ENCODE measurements around the gene RPGRIP1L. TPM values are rescaled to one million over a fixed set of nuclear protein-coding genes. Genes with fewer than 3 reads are reported as not detected.
"Not testable (repeated sequence)": the region's sequence is repeated elsewhere in the genome, so short reads cannot be mapped to it uniquely, and the experiment has no call there.

RPGRIP1L gene
- total RNA-seq, 1 donor from 2014 or later: 22.0 TPM

- no peak for DNase-seq (ENCODE audit: low spot score in 2 of 2, unreplicated experiment in 2 of 2)
- TF ChIP-seq CTCF (IDR thresholded peaks at IDR 0.05; ENCODE audit: unreplicated experiment): no peak
- Mint-ChIP-seq H3K27me3 (ENCODE audit: low read depth) (no peaks in the 10 kb centered on the region), H3K36me3 (peaks cover 8% of the 10 kb centered on the region), H3K9me3 (peaks cover 7% of the 10 kb centered on the region), H3K27ac (no peak overlapping the region), H3K4me1 (peaks cover 2% of the 10 kb centered on the region), H3K4me3 (no peak overlapping the region)
Observed at GRCh38 chr16:53712065-53712464, 8.4 kb upstream of the RPGRIP1L start.

GRCh38 chr16:53711390-53711789, 7.7 kb upstream of the RPGRIP1L start:
- Mint-ChIP-seq H3K27me3 (ENCODE audit: low read depth) (no peaks in the 10 kb centered on the region), H3K36me3 (peaks cover 10% of the 10 kb centered on the region), H3K27ac (no peak overlapping the region), H3K9me3 (peaks cover 10% of the 10 kb centered on the region), H3K4me1 (peaks cover 2% of the 10 kb centered on the region), H3K4me3 (no peak overlapping the region)
- no peak for TF ChIP-seq CTCF (IDR thresholded peaks at IDR 0.05; ENCODE audit: unreplicated experiment)
- DNase-seq (ENCODE audit: low spot score in 2 of 2, unreplicated experiment in 2 of 2): no peak

GRCh38 chr16:53708490-53708889, 4.8 kb upstream of the RPGRIP1L start:
- no peak for DNase-seq (ENCODE audit: low spot score in 2 of 2, unreplicated experiment in 2 of 2)
- Mint-ChIP-seq H3K9me3 (peaks cover 10% of the 10 kb centered on the region), H3K4me1 (peaks cover 18% of the 10 kb centered on the region), H3K27me3 (ENCODE audit: low read depth) (no peaks in the 10 kb centered on the region), H3K27ac (no peak overlapping the region), H3K36me3 (peaks cover 10% of the 10 kb centered on the region), H3K4me3 (no peak overlapping the region)
- no peak for TF ChIP-seq CTCF (IDR thresholded peaks at IDR 0.05; ENCODE audit: unreplicated experiment)

- Mint-ChIP-seq H3K27me3 (ENCODE audit: low read depth) (no peaks in the 10 kb centered on the region), H3K9me3 (peaks cover 10% of the 10 kb centered on the region), H3K4me1 (peaks cover 18% of the 10 kb centered on the region), H3K27ac (no peak overlapping the region), H3K36me3 (peaks cover 10% of the 10 kb centered on the region), H3K4me3 (no peak overlapping the region)
- no peak for TF ChIP-seq CTCF (IDR thresholded peaks at IDR 0.05; ENCODE audit: unreplicated experiment)
- no peak for DNase-seq (ENCODE audit: low spot score in 2 of 2, unreplicated experiment in 2 of 2)
Observed at GRCh38 chr16:53707671-53708070, 4.0 kb upstream of the RPGRIP1L start.

- H3K4me3 Mint-ChIP-seq: peak overlapping the region; percentile 99
- peaks cover 10% of the 10 kb centered on the region for H3K9me3 Mint-ChIP-seq
- H3K27me3 Mint-ChIP-seq (ENCODE audit: low read depth): no peaks in the 10 kb centered on the region
- no peak for DNase-seq (ENCODE audit: low spot score in 2 of 2, unreplicated experiment in 2 of 2)
- peaks cover 11% of the 10 kb centered on the region for H3K36me3 Mint-ChIP-seq
- H3K4me1 Mint-ChIP-seq: peaks cover 18% of the 10 kb centered on the region
- TF ChIP-seq CTCF (IDR thresholded peaks at IDR 0.05; ENCODE audit: unreplicated experiment): no peak
- H3K27ac Mint-ChIP-seq: peak overlapping the region; percentile 89
Observed at GRCh38 chr16:53704445-53704813, 770 bp upstream of the RPGRIP1L start.

GRCh38 chr16:53698271-53698670, 5.4 kb downstream of the RPGRIP1L start:
- DNase-seq (ENCODE audit: low spot score in 2 of 2, unreplicated experiment in 2 of 2); H3K4me1 Mint-ChIP-seq; H3K4me3 Mint-ChIP-seq; H3K27me3 Mint-ChIP-seq (ENCODE audit: low read depth); H3K9me3 Mint-ChIP-seq; H3K27ac Mint-ChIP-seq: not testable (repeated sequence)
- H3K36me3 Mint-ChIP-seq: peaks cover 27% of the 10 kb centered on the region

Data from mesothelial cell of epicardium (in vitro differentiated cells).